K562 (cell line): ENCODE measurements around the gene BCAS3.

Experiments used
- CTCF ChIP-seq, 3 experiments: IDR thresholded peaks in 2 of 3; conservative IDR thresholded peaks in 1 of 3; 2 replicates each; pipeline ENCODE4 v1.5.1; 2011 to 2012; ENCODE audit warnings: low read length in 3 of 3, mild to moderate bottlenecking in 3 of 3, control low read depth in 2 of 3, improper control_type of control experiment in 1 of 3, inconsistent platforms in 1 of 3, low read depth in 1 of 3, mixed read lengths in 1 of 3, moderate library complexity in 1 of 3; ENCODE audit not compliant: insufficient read depth in 2 of 3
- ETV6 ChIP-seq, 3 experiments: fragments of 150-350 bp in 1 of 3; sonication (generic) in 1 of 3; formaldehyde crosslinking in 1 of 3; IDR thresholded peaks; 2 replicates each; pipeline versions ENCODE4 v1.6.1 to v1.8.0; 2014 to 2022; ENCODE audit warnings: borderline replicate concordance in 2 of 3, low read depth in 2 of 3, antibody characterized with exemption in 1 of 3, low read length in 1 of 3, mild to moderate bottlenecking in 1 of 3, missing genetic modification reagents in 1 of 3
- FIP1L1 ChIP-seq: fragments of 200-400 bp; formaldehyde crosslinking; IDR thresholded peaks from 2 replicates; pipeline ENCODE4 v1.6.1; 2018; ENCODE audit warnings: mild to moderate bottlenecking, low read depth, low read length; ENCODE audit not compliant: poor library complexity, severe bottlenecking
- GATAD2A ChIP-seq: fragments of 450-650 bp; IDR thresholded peaks from 2 replicates; pipeline ENCODE4 v1.6.1; 2017
- HDAC8 ChIP-seq: fragments of 450-650 bp; IDR thresholded peaks from 2 replicates; pipeline ENCODE4 v1.6.1; 2016; ENCODE audit warnings: mild to moderate bottlenecking, missing genetic modification characterization, moderate library complexity, missing compliant biosample characterization
- ZBTB33 ChIP-seq: sonication (generic); formaldehyde crosslinking; IDR thresholded peaks from 2 replicates; pipeline ENCODE4 v1.8.1; 2023; ENCODE audit warnings: mild to moderate bottlenecking, missing genetic modification reagents

GRCh38 chr17:60995680-60996079, 318.0 kb downstream of the BCAS3 start:
- TF ChIP-seq FIP1L1 (no peak), CTCF (IDR thresholded peaks at IDR 0.05 in 2 of 3, conservative IDR thresholded peaks at IDR 0.05 in 1 of 3; ENCODE audit: insufficient read depth in 2 of 3, low read depth in 1 of 3, low read length in 3 of 3) (no peak), HDAC8 (tag) (no peak), GATAD2A (no peak), ETV6 (IDR thresholded peaks at IDR 0.05; ENCODE audit: borderline replicate concordance in 1 of 2, low read depth in 2 of 2, low read length in 1 of 2) (no peak), ETV6 (CRISPR knock-in tag; IDR thresholded peaks at IDR 0.05; ENCODE audit: borderline replicate concordance) (no peak), ZBTB33 (CRISPR knock-in tag) (no peak)
